Kidney epithelial cell (primary cell): ENCODE data around the gene NRP2. TPM values are rescaled to one million over a fixed set of nuclear protein-coding genes. Genes with fewer than 3 reads are reported as not detected.

Source experiments
- DNase-seq: peaks from one replicate; pipeline ENCODE4 v3.0.0-alpha.2; 2010; ENCODE audit warnings: low read depth
- H3K27me3 ChIP-seq: 2 replicates; pipeline ENCODE4 v1.6.0; 2011; ENCODE audit warnings: low read length; ENCODE audit not compliant: control insufficient read depth, insufficient read depth
- H3K36me3 ChIP-seq: 2 replicates; pipeline ENCODE4 v1.5.1; 2011; ENCODE audit warnings: low read length; ENCODE audit not compliant: control insufficient read depth, insufficient read depth
- H3K4me3 ChIP-seq: 2 replicates; pipeline ENCODE4 v1.5.1; 2011; ENCODE audit warnings: low read depth, mild to moderate bottlenecking, control low read depth, low read length
- CTCF ChIP-seq: IDR thresholded peaks from 2 replicates; pipeline ENCODE4 v1.5.1; 2011; ENCODE audit warnings: mild to moderate bottlenecking, moderate library complexity, low read length, control low read depth, inconsistent platforms; ENCODE audit not compliant: insufficient read depth, poor library complexity, severe bottlenecking
- total RNA-seq: library from RNA; depleted of rRNA; stranded (reverse); fragments of >200 nt; gene quantifications from 2 replicates; pipeline ENCODE4 v1.2.3, GENCODE V29; 2015

NRP2 gene
- total RNA-seq, 1 donor from 2014 or later: 78.6 TPM

GRCh38 chr2:205703471-205704126 is 21.3 kb downstream of the NRP2 start:
- Histone ChIP-seq H3K36me3 (no peaks in the 10 kb centered on the region), H3K4me3 (no peak overlapping the region), H3K27me3 (no peaks in the 10 kb centered on the region)
- TF ChIP-seq CTCF: no peak
- DNase-seq: no peak

GRCh38 chr2:205704127-205704741 is 21.9 kb downstream of the NRP2 start:
- Histone ChIP-seq H3K4me3 (no peak overlapping the region), H3K27me3 (no peaks in the 10 kb centered on the region), H3K36me3 (no peaks in the 10 kb centered on the region)
- no peak for TF ChIP-seq CTCF
- DNase-seq: no peak

- H3K4me3 ChIP-seq: no peak overlapping the region
- no peak for TF ChIP-seq CTCF
- DNase-seq: no peak
- no peaks in the 10 kb centered on the region for H3K36me3 ChIP-seq
- no peaks in the 10 kb centered on the region for H3K27me3 ChIP-seq
Measured at GRCh38 chr2:205705511-205706349, 23.4 kb downstream of the NRP2 start.

GRCh38 chr2:205706769-205707381 is 24.6 kb downstream of the NRP2 start:
- peak; percentile 77 for DNase-seq
- TF ChIP-seq CTCF: no peak
- Histone ChIP-seq H3K36me3 (no peaks in the 10 kb centered on the region), H3K4me3 (no peak overlapping the region), H3K27me3 (no peaks in the 10 kb centered on the region)

- H3K36me3 ChIP-seq: no peaks in the 10 kb centered on the region
- DNase-seq: no peak
- no peaks in the 10 kb centered on the region for H3K27me3 ChIP-seq
- no peak for TF ChIP-seq CTCF
- H3K4me3 ChIP-seq: no peak overlapping the region
Measured at GRCh38 chr2:205708231-205708631, 25.9 kb downstream of the NRP2 start.
